Activated CD4-positive, alpha-beta T cell treated with anti-CD3 and anti-CD28 coated beads, Interleukin-2, amount 10 ng/mL, durations not matched to agents 7 days and 5 days (primary cell): Measurements from ENCODE around the gene TRAPPC2. TPM values are rescaled to one million over a fixed set of nuclear protein-coding genes. Genes with fewer than 3 reads are reported as not detected.

Experiments used
- CTCF ChIA-PET: fragments of 350-600 bp; sonication (Branson Sonifier 250); formaldehyde crosslinking; loops from one replicate; lab custom pipeline; 2021; ENCODE audit warnings: antibody characterized with exemption; lab: Charles Lee
- POLR2A ChIA-PET: fragments of 350-600 bp; sonication (Branson Sonifier 250); formaldehyde crosslinking; loops from one replicate; lab custom pipeline; 2021; ENCODE audit warnings: antibody characterized with exemption; lab: Charles Lee
- DNase-seq: peaks from one replicate; pipeline ENCODE4 v3.0.0-alpha.2; 2020
- H3K27ac Mint-ChIP-seq: one replicate; pipeline ENCODE4 v1.8.0; 2021; ENCODE audit warnings: mild to moderate bottlenecking, moderate library complexity, mixed read lengths
- H3K27me3 Mint-ChIP-seq: one replicate; pipeline ENCODE4 v1.8.0; 2021; ENCODE audit warnings: mixed read lengths
- H3K36me3 Mint-ChIP-seq: one replicate; pipeline ENCODE4 v1.8.0; 2021; ENCODE audit warnings: low read depth, mixed read lengths
- H3K4me1 Mint-ChIP-seq: one replicate; pipeline ENCODE4 v1.8.0; 2021; ENCODE audit warnings: mixed read lengths
- H3K4me3 Mint-ChIP-seq: one replicate; pipeline ENCODE4 v1.8.0; 2021; ENCODE audit warnings: mild to moderate bottlenecking, moderate library complexity, mixed read lengths
- H3K9me3 Mint-ChIP-seq: one replicate; pipeline ENCODE4 v1.8.0; 2021; ENCODE audit warnings: mixed read lengths
- total RNA-seq, 2 experiments: library from RNA; stranded (reverse); gene quantifications; one replicate each; pipeline ENCODE4 v1.2.3, GENCODE V29; 2021

The TRAPPC2 gene
- total RNA-seq, 2 experiments from 2014 or later = 20.2 to 22.2 TPM

GRCh38 chrX:13703589-13703988 lies 30.8 kb downstream of the TRAPPC2 start:
- H3K9me3 Mint-ChIP-seq = no peaks in the 10 kb centered on the region
- H3K36me3 Mint-ChIP-seq = peaks cover 26% of the 10 kb centered on the region
- CTCF ChIA-PET = no interaction called here
- no peak for DNase-seq
- H3K4me1 Mint-ChIP-seq = peaks cover 26% of the 10 kb centered on the region
- H3K27ac Mint-ChIP-seq = no peak overlapping the region
- H3K4me3 Mint-ChIP-seq = no peak overlapping the region
- no peaks in the 10 kb centered on the region for H3K27me3 Mint-ChIP-seq
- POLR2A ChIA-PET = no interaction called here

- Mint-ChIP-seq H3K27me3 (no peaks in the 10 kb centered on the region), H3K9me3 (no peaks in the 10 kb centered on the region), H3K27ac (no peak overlapping the region), H3K4me1 (peaks cover 26% of the 10 kb centered on the region), H3K36me3 (peaks cover 22% of the 10 kb centered on the region), H3K4me3 (no peak overlapping the region)
- POLR2A ChIA-PET = no interaction called here
- CTCF ChIA-PET = no interaction called here
- DNase-seq = no peak
These were observed 31.3 kb downstream of the TRAPPC2 start for GRCh38 chrX:13703135-13703534.

- no peak overlapping the region for H3K4me3 Mint-ChIP-seq
- H3K9me3 Mint-ChIP-seq = no peaks in the 10 kb centered on the region
- ChIA-PET CTCF (no interaction called here), POLR2A (no interaction called here)
- H3K36me3 Mint-ChIP-seq = peaks cover 19% of the 10 kb centered on the region
- H3K4me1 Mint-ChIP-seq = peaks cover 27% of the 10 kb centered on the region
- no peak overlapping the region for H3K27ac Mint-ChIP-seq
- DNase-seq = no peak
- no peaks in the 10 kb centered on the region for H3K27me3 Mint-ChIP-seq
These were observed 32.2 kb downstream of the TRAPPC2 start for GRCh38 chrX:13702111-13702789.

GRCh38 chrX:13700380-13700779 lies 34.0 kb downstream of the TRAPPC2 start:
- no peaks in the 10 kb centered on the region for H3K27me3 Mint-ChIP-seq
- no peak overlapping the region for H3K4me3 Mint-ChIP-seq
- ChIA-PET CTCF (interaction anchor here (1.0 kb wide), 1 partner anchor 8 kb away, joined by 3 read pairs; no protein-coding TSS in a partner anchor), POLR2A (no interaction called here)
- DNase-seq = no peak
- peaks cover 17% of the 10 kb centered on the region for H3K36me3 Mint-ChIP-seq
- H3K27ac Mint-ChIP-seq = no peak overlapping the region
- no peaks in the 10 kb centered on the region for H3K9me3 Mint-ChIP-seq
- H3K4me1 Mint-ChIP-seq = peaks cover 37% of the 10 kb centered on the region

GRCh38 chrX:13699183-13699826 lies 35.1 kb downstream of the TRAPPC2 start:
- no peak for DNase-seq
- Mint-ChIP-seq H3K27me3 (no peaks in the 10 kb centered on the region), H3K4me1 (peaks cover 43% of the 10 kb centered on the region), H3K36me3 (peaks cover 17% of the 10 kb centered on the region), H3K4me3 (no peak overlapping the region), H3K27ac (no peak overlapping the region), H3K9me3 (no peaks in the 10 kb centered on the region)
- CTCF ChIA-PET = no interaction called here
- POLR2A ChIA-PET = interaction anchor here (0.6 kb wide), 1 partner anchor 141 kb away, joined by 3 read pairs; no protein-coding TSS in a partner anchor

GRCh38 chrX:13698432-13698831 lies 36.0 kb downstream of the TRAPPC2 start:
- ChIA-PET POLR2A (interaction anchor here (0.7 kb wide), 1 partner anchor 343 kb away, joined by 4 read pairs; no protein-coding TSS in a partner anchor), CTCF (interaction anchor here (1.1 to 1.9 kb wide), 2 partner anchors 11 to 26 kb away, joined by 3 to 7 read pairs; no protein-coding TSS in a partner anchor)
- H3K27ac Mint-ChIP-seq = no peak overlapping the region
- H3K9me3 Mint-ChIP-seq = no peaks in the 10 kb centered on the region
- no peaks in the 10 kb centered on the region for H3K27me3 Mint-ChIP-seq
- peaks cover 13% of the 10 kb centered on the region for H3K36me3 Mint-ChIP-seq
- no peak for DNase-seq
- H3K4me3 Mint-ChIP-seq = no peak overlapping the region
- H3K4me1 Mint-ChIP-seq = peaks cover 42% of the 10 kb centered on the region

GRCh38 chrX:13697976-13698375 lies 36.4 kb downstream of the TRAPPC2 start:
- no peaks in the 10 kb centered on the region for H3K9me3 Mint-ChIP-seq
- H3K27ac Mint-ChIP-seq = no peak overlapping the region
- peaks cover 46% of the 10 kb centered on the region for H3K4me1 Mint-ChIP-seq
- H3K36me3 Mint-ChIP-seq = peaks cover 12% of the 10 kb centered on the region
- no peak for DNase-seq
- H3K4me3 Mint-ChIP-seq = no peak overlapping the region
- ChIA-PET POLR2A (no interaction called here), CTCF (interaction anchor here (1.1 to 1.9 kb wide), 2 partner anchors 11 to 27 kb away, joined by 3 to 7 read pairs; no protein-coding TSS in a partner anchor)
- no peaks in the 10 kb centered on the region for H3K27me3 Mint-ChIP-seq

GRCh38 chrX:13697455-13697854 lies 37.0 kb downstream of the TRAPPC2 start:
- no peak overlapping the region for H3K27ac Mint-ChIP-seq
- no peaks in the 10 kb centered on the region for H3K27me3 Mint-ChIP-seq
- ChIA-PET POLR2A (no interaction called here), CTCF (interaction anchor here (1.1 to 1.9 kb wide), 2 partner anchors 10 to 27 kb away, joined by 3 to 7 read pairs; no protein-coding TSS in a partner anchor)
- peaks cover 48% of the 10 kb centered on the region for H3K4me1 Mint-ChIP-seq
- no peak for DNase-seq
- no peaks in the 10 kb centered on the region for H3K9me3 Mint-ChIP-seq
- no peak overlapping the region for H3K4me3 Mint-ChIP-seq
- peaks cover 9% of the 10 kb centered on the region for H3K36me3 Mint-ChIP-seq

- Mint-ChIP-seq H3K27me3 (no peaks in the 10 kb centered on the region), H3K36me3 (peaks cover 7% of the 10 kb centered on the region), H3K27ac (no peak overlapping the region), H3K4me1 (peaks cover 47% of the 10 kb centered on the region), H3K9me3 (no peaks in the 10 kb centered on the region), H3K4me3 (no peak overlapping the region)
- DNase-seq = no peak
- CTCF ChIA-PET = no interaction called here
- POLR2A ChIA-PET = no interaction called here
These were observed 38.8 kb downstream of the TRAPPC2 start for GRCh38 chrX:13695601-13696115.

GRCh38 chrX:13694983-13695382 lies 39.4 kb downstream of the TRAPPC2 start:
- ChIA-PET CTCF (no interaction called here), POLR2A (interaction anchor here (0.6 kb wide), 1 partner anchor 1980 kb away, joined by 3 read pairs; no protein-coding TSS in a partner anchor)

GRCh38 chrX:13694359-13694758 lies 40.1 kb downstream of the TRAPPC2 start:
- POLR2A ChIA-PET = interaction anchor here (0.6 kb wide), 1 partner anchor 1981 kb away, joined by 3 read pairs; no protein-coding TSS in a partner anchor
- CTCF ChIA-PET = no interaction called here
- DNase-seq = no peak
- H3K27me3 Mint-ChIP-seq = no peaks in the 10 kb centered on the region
- peaks cover 7% of the 10 kb centered on the region for H3K36me3 Mint-ChIP-seq
- H3K4me1 Mint-ChIP-seq = peaks cover 56% of the 10 kb centered on the region
- no peak overlapping the region for H3K4me3 Mint-ChIP-seq
- no peaks in the 10 kb centered on the region for H3K9me3 Mint-ChIP-seq
- no peak overlapping the region for H3K27ac Mint-ChIP-seq

More at GRCh38 chrX:13694983-13695382, 39.4 kb downstream of the TRAPPC2 start:
- DNase-seq = no peak
- no peaks in the 10 kb centered on the region for H3K9me3 Mint-ChIP-seq
- peaks cover 7% of the 10 kb centered on the region for H3K36me3 Mint-ChIP-seq
- peaks cover 54% of the 10 kb centered on the region for H3K4me1 Mint-ChIP-seq
- no peak overlapping the region for H3K4me3 Mint-ChIP-seq
- H3K27ac Mint-ChIP-seq = no peak overlapping the region
- no peaks in the 10 kb centered on the region for H3K27me3 Mint-ChIP-seq

- Mint-ChIP-seq H3K36me3 (peaks cover 7% of the 10 kb centered on the region), H3K9me3 (no peaks in the 10 kb centered on the region), H3K4me1 (peaks cover 58% of the 10 kb centered on the region), H3K27ac (peak overlapping the region; percentile 48), H3K4me3 (no peak overlapping the region), H3K27me3 (no peaks in the 10 kb centered on the region)
- ChIA-PET CTCF (no interaction called here), POLR2A (no interaction called here)
- no peak for DNase-seq
These were observed 41.0 kb downstream of the TRAPPC2 start for GRCh38 chrX:13693341-13693961.
